HL-60 (cell line): ENCODE data around the gene KCNT1.

Experiments used
- CTCF ChIP-seq: IDR thresholded peaks from one replicate; pipeline ENCODE4 v1.5.1; 2011; ENCODE audit warnings: low read length, control low read depth, inconsistent platforms; ENCODE audit not compliant: insufficient read depth
- POLR2AphosphoS5 ChIP-seq: IDR thresholded peaks from 2 replicates; pipeline ENCODE4 v1.6.1; 2012; ENCODE audit warnings: low read depth
- SPI1 ChIP-seq: IDR thresholded peaks from 2 replicates; pipeline ENCODE4 v1.6.1; 2012; ENCODE audit warnings: low read depth, mild to moderate bottlenecking, borderline replicate concordance
- TF ChIP-seq, protein P1 (sequence below): IDR thresholded peaks from 2 replicates; pipeline ENCODE4 v1.6.1; 2012; ENCODE audit warnings: low read depth; ENCODE audit not compliant: insufficient replicate concordance

DNA sequence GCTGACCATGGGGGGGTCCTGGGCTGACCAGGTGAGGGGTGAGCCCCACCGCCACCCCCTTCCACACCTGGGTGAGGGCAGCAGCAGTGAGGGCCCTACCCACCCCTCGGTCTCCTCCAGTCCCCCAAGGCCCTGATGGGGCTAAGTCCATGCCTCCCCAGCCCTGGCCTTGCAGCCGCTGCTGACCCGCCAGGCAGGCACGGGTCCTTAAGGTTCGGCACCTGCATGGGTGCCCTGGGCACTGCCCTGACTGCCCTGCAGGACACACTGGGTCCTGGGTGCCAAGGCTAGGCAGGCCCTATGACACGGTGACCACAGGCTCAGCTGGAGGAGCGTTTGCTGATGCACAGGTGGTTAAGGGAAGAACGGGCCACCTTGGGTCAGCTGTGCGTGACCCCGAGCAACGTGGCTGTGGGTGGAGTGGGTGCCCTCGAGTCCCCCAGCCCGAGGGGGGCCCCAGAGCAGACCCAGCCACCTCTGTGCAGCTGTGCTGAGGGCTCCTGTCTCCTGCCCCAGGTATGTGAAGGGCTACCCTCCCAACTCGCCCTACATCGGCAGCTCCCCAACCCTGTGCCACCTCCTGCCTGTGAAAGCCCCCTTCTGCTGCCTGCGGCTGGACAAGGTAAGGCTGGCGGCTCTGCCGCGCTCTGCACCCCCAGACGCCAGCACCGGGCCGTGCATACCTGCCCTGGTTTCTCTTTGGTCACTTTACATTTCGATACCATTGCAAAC is 73.0 kb downstream of the KCNT1 start:
- TF ChIP-seq CTCF = no peak
- no peak for TF ChIP-seq POLR2AphosphoS5
- TF ChIP-seq, protein P1, sequence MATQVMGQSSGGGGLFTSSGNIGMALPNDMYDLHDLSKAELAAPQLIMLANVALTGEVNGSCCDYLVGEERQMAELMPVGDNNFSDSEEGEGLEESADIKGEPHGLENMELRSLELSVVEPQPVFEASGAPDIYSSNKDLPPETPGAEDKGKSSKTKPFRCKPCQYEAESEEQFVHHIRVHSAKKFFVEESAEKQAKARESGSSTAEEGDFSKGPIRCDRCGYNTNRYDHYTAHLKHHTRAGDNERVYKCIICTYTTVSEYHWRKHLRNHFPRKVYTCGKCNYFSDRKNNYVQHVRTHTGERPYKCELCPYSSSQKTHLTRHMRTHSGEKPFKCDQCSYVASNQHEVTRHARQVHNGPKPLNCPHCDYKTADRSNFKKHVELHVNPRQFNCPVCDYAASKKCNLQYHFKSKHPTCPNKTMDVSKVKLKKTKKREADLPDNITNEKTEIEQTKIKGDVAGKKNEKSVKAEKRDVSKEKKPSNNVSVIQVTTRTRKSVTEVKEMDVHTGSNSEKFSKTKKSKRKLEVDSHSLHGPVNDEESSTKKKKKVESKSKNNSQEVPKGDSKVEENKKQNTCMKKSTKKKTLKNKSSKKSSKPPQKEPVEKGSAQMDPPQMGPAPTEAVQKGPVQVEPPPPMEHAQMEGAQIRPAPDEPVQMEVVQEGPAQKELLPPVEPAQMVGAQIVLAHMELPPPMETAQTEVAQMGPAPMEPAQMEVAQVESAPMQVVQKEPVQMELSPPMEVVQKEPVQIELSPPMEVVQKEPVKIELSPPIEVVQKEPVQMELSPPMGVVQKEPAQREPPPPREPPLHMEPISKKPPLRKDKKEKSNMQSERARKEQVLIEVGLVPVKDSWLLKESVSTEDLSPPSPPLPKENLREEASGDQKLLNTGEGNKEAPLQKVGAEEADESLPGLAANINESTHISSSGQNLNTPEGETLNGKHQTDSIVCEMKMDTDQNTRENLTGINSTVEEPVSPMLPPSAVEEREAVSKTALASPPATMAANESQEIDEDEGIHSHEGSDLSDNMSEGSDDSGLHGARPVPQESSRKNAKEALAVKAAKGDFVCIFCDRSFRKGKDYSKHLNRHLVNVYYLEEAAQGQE = no peak
- TF ChIP-seq SPI1 = no peak
